Lung (tissue), 12 donors: ENCODE data around the gene NECAP2. TPM values are rescaled to one million over a fixed set of nuclear protein-coding genes. Genes with fewer than 3 reads are reported as not detected.

Source experiments
- ATAC-seq: fragments of 200-7000 bp; cut with Tn5 transposase; one replicate; pipeline ENCODE4 v1.9.1; 2020; ENCODE audit warnings: moderate number of reproducible peaks; ENCODE audit not compliant: insufficient read depth, low FRiP score
- DNase-seq, 3 donors: peaks; one replicate each; pipeline ENCODE4 v3.0.0-alpha.2; 2013 to 2017
- H3K27ac ChIP-seq, 2 donors: one replicate each; pipeline ENCODE4 v1.5.1; 2013; ENCODE audit warnings: mild to moderate bottlenecking in 2 of 2, moderate library complexity in 2 of 2, control low read depth in 1 of 2, inconsistent platforms in 1 of 2, low read depth in 1 of 2, low read length in 1 of 2
- H3K27me3 ChIP-seq, 3 donors: one replicate each; pipeline ENCODE4 v1.5.1; 2013; ENCODE audit warnings: low read length in 2 of 3; ENCODE audit not compliant: control insufficient read depth in 3 of 3, insufficient read depth in 3 of 3
- H3K36me3 ChIP-seq, 4 donors: one replicate each; pipeline ENCODE4 v1.5.1; 2013; ENCODE audit warnings: low read length in 4 of 4, mild to moderate bottlenecking in 1 of 4, moderate library complexity in 1 of 4; ENCODE audit not compliant: control insufficient read depth in 4 of 4, insufficient read depth in 4 of 4
- H3K4me1 ChIP-seq, 5 donors: one replicate each; pipeline ENCODE4 v1.5.1; 2013; ENCODE audit warnings: low read length in 5 of 5, mild to moderate bottlenecking in 2 of 5, moderate library complexity in 1 of 5; ENCODE audit not compliant: control insufficient read depth in 5 of 5, insufficient read depth in 5 of 5
- H3K4me3 ChIP-seq: one replicate; pipeline ENCODE4 v1.5.1; 2013; ENCODE audit warnings: mild to moderate bottlenecking, control low read depth, moderate library complexity
- H3K9ac ChIP-seq, 2 donors: one replicate each; pipeline ENCODE4 v1.5.1; 2013; ENCODE audit warnings: low read length in 2 of 2, control low read depth in 1 of 2; ENCODE audit not compliant: insufficient read depth in 1 of 2
- H3K9me3 ChIP-seq, 4 donors: one replicate each; pipeline ENCODE4 v1.5.1; 2013; ENCODE audit warnings: low read length in 3 of 4, mild to moderate bottlenecking in 1 of 4, moderate library complexity in 1 of 4; ENCODE audit not compliant: control insufficient read depth in 4 of 4, insufficient read depth in 3 of 4
- WGBS, 2 donors: extraction: QIAGEN DNeasy Blood & Tissue Kit; methylation state at CpG; one replicate each; pipeline ENCODE4 v1.1.7; 2013; 5-methylcytosine and 5-hydroxymethylcytosine counted together
- polyA plus RNA-seq, 2 donors: library from polyadenylated mRNA; stranded (reverse); fragments of 200-250 nt; gene quantifications; one replicate each; pipeline ENCODE4 v1.2.1, GENCODE V29; 2013
- total RNA-seq, 2 donors: library from RNA; depleted of rRNA in 1 of 2; stranded (reverse); fragments of >200 nt in 1 of 2; gene quantifications; one replicate each; pipeline ENCODE4 v1.2.1, GENCODE V29; 2014 to 2021
- TF ChIP-seq, protein P1 (sequence below): IDR thresholded peaks from 2 replicates; pipeline ENCODE4 v1.5.1; 2012; ENCODE audit warnings: mild to moderate bottlenecking; ENCODE audit errors: control extremely low read depth, extremely low read depth
- donor health status: control.
- donor health status: control.
- donor health status: Bipolar disorder and iron deficiency.
- donor health status: healthy.
- donor health status: DM: yes; HTN: yes; CAD: no.

NECAP2 gene
- total and polyA plus RNA-seq, 4 donors, result 42.8 to 83.8 (median 76.9) TPM

DNA sequence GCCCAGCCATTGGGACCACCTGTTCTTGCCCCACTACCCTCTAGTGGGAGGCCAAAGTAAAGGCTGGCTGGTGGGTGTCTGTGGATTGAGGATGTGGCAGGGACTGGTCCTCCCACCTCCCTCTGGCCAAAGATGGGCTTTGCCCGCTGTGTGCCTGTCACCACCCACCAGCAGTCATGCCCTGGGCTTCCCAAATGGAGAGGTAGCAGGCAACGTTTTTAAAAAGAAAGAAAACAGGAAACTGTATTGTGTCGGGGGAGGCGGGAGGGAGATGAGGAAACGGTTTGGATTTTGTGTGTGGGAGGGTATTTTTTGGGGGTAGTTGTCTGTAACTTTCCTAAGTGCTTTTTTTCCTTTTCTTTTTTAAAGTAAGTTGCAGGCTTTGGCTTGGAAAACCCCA is 43.4 kb upstream of the NECAP2 start:
- DNase-seq (no peak), ATAC-seq (no peak)
- no peaks in the 10 kb centered on the region for H3K27me3 ChIP-seq
- WGBS, 2 donors, result 33 to 42% methylated on average over 5 of the region's 5 CpGs
- H3K27ac ChIP-seq, result peak overlapping the region in 1 of 2 donors; percentile 17
- TF ChIP-seq, protein P1, sequence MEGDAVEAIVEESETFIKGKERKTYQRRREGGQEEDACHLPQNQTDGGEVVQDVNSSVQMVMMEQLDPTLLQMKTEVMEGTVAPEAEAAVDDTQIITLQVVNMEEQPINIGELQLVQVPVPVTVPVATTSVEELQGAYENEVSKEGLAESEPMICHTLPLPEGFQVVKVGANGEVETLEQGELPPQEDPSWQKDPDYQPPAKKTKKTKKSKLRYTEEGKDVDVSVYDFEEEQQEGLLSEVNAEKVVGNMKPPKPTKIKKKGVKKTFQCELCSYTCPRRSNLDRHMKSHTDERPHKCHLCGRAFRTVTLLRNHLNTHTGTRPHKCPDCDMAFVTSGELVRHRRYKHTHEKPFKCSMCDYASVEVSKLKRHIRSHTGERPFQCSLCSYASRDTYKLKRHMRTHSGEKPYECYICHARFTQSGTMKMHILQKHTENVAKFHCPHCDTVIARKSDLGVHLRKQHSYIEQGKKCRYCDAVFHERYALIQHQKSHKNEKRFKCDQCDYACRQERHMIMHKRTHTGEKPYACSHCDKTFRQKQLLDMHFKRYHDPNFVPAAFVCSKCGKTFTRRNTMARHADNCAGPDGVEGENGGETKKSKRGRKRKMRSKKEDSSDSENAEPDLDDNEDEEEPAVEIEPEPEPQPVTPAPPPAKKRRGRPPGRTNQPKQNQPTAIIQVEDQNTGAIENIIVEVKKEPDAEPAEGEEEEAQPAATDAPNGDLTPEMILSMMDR, result no peak
- peaks cover 0 to 2% (median 0%) of the 10 kb centered on the region in 4 donors for H3K9me3 ChIP-seq
- peaks cover 0 to 45% (median 12%) of the 10 kb centered on the region in 4 donors for H3K36me3 ChIP-seq
- peaks cover 0 to 21% (median 4%) of the 10 kb centered on the region in 5 donors for H3K4me1 ChIP-seq
- no peak overlapping the region for H3K4me3 ChIP-seq
- no peak overlapping the region for H3K9ac ChIP-seq

DNA sequence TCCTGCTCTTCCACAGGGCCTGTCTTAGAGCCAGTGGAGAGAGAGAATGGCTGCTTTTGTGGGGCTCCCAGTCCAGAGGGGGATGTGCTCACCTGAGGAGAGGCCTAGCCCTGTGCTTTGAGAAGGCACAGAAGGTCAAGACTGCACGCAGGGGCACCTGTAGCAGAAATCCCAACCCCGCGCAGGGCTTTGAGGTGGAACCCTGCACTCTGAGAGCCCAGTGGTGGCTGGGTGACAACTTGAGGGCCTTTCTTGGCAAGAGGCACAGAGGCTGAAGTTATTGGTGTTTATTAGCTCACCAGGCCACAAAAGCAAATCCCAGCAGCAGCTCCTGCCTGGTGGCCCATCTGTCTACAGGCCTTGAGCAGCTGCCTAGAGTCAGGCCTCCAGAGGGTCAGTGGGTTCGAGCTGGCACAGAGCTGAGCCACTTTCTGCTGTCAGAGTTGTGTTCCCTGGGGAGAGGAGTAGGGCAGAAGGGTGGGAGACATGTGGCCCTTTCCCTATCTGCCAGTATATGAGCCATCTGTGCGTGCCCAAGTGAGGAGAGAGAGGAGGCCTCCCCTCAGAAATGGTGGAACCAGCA is 42.1 kb upstream of the NECAP2 start:
- H3K9ac ChIP-seq, result no peak overlapping the region
- no peak overlapping the region for H3K4me3 ChIP-seq
- TF ChIP-seq, protein P1, result no peak
- H3K4me1 ChIP-seq, result peaks cover 0 to 9% (median 0%) of the 10 kb centered on the region in 5 donors
- H3K9me3 ChIP-seq, result peaks cover 0 to 2% (median 0%) of the 10 kb centered on the region in 4 donors
- no peaks in the 10 kb centered on the region for H3K27me3 ChIP-seq
- peaks cover 0 to 40% (median 11%) of the 10 kb centered on the region in 4 donors for H3K36me3 ChIP-seq
- 96 to 97% methylated on average over 5 of the region's 5 CpGs for WGBS, 2 donors
- no peak for ATAC-seq
- no peak overlapping the region for H3K27ac ChIP-seq
- DNase-seq, result no peak

DNA sequence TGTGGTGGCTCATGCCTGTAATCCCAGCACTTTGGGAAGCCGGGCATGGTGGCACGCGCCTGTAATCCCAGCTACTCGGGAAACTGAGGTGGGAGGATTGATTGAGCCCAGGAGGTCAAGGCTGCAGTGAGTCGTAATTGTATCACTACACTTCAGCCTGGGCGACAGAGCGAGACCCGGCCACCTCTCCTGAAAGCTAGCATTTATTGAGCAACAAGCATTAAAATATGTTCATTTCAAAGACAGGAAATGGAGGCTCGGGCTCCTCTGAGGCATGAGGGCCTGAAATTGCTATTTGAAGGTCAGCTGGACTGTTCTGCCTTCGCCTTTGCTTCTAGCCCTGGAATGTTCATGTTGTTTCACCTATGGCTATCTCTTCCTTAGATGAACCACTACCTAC is 37.8 kb upstream of the NECAP2 start:
- DNase-seq (no peak), ATAC-seq (no peak)
- Histone ChIP-seq H3K9ac (no peak overlapping the region), H3K27me3 (no peaks in the 10 kb centered on the region), H3K27ac (no peak overlapping the region), H3K4me1 (no peaks in the 10 kb centered on the region), H3K4me3 (no peak overlapping the region), H3K36me3 (peaks cover 0 to 12% (median 0%) of the 10 kb centered on the region in 4 donors), H3K9me3 (peaks cover 0 to 2% (median 0%) of the 10 kb centered on the region in 4 donors)
- WGBS, 2 donors, result 78 to 86% methylated on average over 10 of the region's 10 CpGs
- TF ChIP-seq, protein P1, result no peak

DNA sequence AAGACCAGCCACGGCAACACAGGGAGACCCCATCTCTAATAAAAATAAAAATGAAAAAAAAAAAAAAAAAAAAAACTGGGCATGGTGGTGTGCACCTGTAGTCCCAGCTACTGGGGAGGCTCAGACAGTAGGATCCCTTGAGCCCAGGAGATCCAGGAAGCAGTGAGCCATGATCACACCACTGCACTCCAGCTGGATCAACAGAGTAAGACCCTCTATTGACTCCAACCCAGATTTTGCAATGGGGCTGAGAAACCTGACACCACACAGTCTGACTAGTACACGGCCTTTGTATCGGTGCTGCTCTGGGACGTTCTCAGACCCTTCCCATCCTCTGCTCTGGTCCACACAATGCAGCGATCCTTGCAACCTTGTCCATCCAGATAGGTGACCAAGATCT is 35.1 kb upstream of the NECAP2 start:
- no peak for ATAC-seq
- no peak for DNase-seq
- Histone ChIP-seq H3K27me3 (no peaks in the 10 kb centered on the region), H3K9ac (no peak overlapping the region), H3K36me3 (no peaks in the 10 kb centered on the region), H3K4me1 (no peaks in the 10 kb centered on the region), H3K4me3 (no peak overlapping the region), H3K27ac (no peak overlapping the region), H3K9me3 (no peaks in the 10 kb centered on the region)
- WGBS, 2 donors, result 83 to 87% methylated on average over 5 of the region's 5 CpGs
- TF ChIP-seq, protein P1, result no peak
